HG03521 (cell line): ENCODE results near the gene IRAK3.

Source experiments
- ATAC-seq: cut with Tn5 transposase; IDR thresholded peaks from one replicate; pipeline ENCODE4 v1.9.1; 2021; ENCODE audit warnings: mild to moderate bottlenecking, moderate library complexity; ENCODE audit not compliant: unreplicated experiment

IRAK3 gene

GRCh38 chr12:66188584-66189485 is at the start of gene IRAK3:
TSS of gene IRAK3 (plus strand) at chr12:66189214. CDS start at chr12:66189300, 86 bp downstream.
- peak; percentile 65 for ATAC-seq

GRCh38 chr12:66139328-66139727 is 49.7 kb upstream of the IRAK3 start:
- no peak for ATAC-seq

- ATAC-seq: no peak
Measured at GRCh38 chr12:66140731-66141130, 48.3 kb upstream of the IRAK3 start.

- no peak for ATAC-seq
Measured at GRCh38 chr12:66141299-66141698, 47.7 kb upstream of the IRAK3 start.

- no peak for ATAC-seq
Measured at GRCh38 chr12:66142826-66143225, 46.2 kb upstream of the IRAK3 start.

GRCh38 chr12:66143868-66144267 is 45.1 kb upstream of the IRAK3 start:
- no peak for ATAC-seq

- ATAC-seq: no peak
Measured at GRCh38 chr12:66144791-66145754, 43.9 kb upstream of the IRAK3 start.

GRCh38 chr12:66149702-66150398 is 39.2 kb upstream of the IRAK3 start:
- no peak for ATAC-seq

GRCh38 chr12:66152732-66153131 is 36.3 kb upstream of the IRAK3 start:
- ATAC-seq: no peak

GRCh38 chr12:66154776-66155175 is 34.2 kb upstream of the IRAK3 start:
- no peak for ATAC-seq

GRCh38 chr12:66156654-66157053 is 32.4 kb upstream of the IRAK3 start:
- ATAC-seq: no peak

- no peak for ATAC-seq
Measured at GRCh38 chr12:66159123-66159522, 29.9 kb upstream of the IRAK3 start.

- no peak for ATAC-seq
Measured at GRCh38 chr12:66160704-66161103, 28.3 kb upstream of the IRAK3 start.

GRCh38 chr12:66162701-66163100 is 26.3 kb upstream of the IRAK3 start:
- ATAC-seq: no peak

- no peak for ATAC-seq
Measured at GRCh38 chr12:66163289-66163688, 25.7 kb upstream of the IRAK3 start.

GRCh38 chr12:66164349-66164821 is 24.6 kb upstream of the IRAK3 start:
- ATAC-seq: no peak

- no peak for ATAC-seq
Measured at GRCh38 chr12:66165141-66165540, 23.9 kb upstream of the IRAK3 start.

- no peak for ATAC-seq
Measured at GRCh38 chr12:66166561-66166960, 22.5 kb upstream of the IRAK3 start.

- no peak for ATAC-seq
Measured at GRCh38 chr12:66168410-66168809, 20.6 kb upstream of the IRAK3 start.

GRCh38 chr12:66169221-66170170 is 19.5 kb upstream of the IRAK3 start, which contains the start of gene TMBIM4:
TSS of gene TMBIM4 (minus strand) at chr12:66169996. CDS start at chr12:66169951, 45 bp downstream.
- ATAC-seq: peak; percentile 81
